ENCODE measurements around the gene ETFDH. TPM values are rescaled to one million over a fixed set of nuclear protein-coding genes. Genes with fewer than 3 reads are reported as not detected.

ETFDH gene
- total and polyA plus RNA-seq, 10 of the 15 experiments (the other 5 are each of a cell fraction or from before 2014, with no cell fraction given) = 10.9 to 30.4 (median 20.6) TPM

DNA sequence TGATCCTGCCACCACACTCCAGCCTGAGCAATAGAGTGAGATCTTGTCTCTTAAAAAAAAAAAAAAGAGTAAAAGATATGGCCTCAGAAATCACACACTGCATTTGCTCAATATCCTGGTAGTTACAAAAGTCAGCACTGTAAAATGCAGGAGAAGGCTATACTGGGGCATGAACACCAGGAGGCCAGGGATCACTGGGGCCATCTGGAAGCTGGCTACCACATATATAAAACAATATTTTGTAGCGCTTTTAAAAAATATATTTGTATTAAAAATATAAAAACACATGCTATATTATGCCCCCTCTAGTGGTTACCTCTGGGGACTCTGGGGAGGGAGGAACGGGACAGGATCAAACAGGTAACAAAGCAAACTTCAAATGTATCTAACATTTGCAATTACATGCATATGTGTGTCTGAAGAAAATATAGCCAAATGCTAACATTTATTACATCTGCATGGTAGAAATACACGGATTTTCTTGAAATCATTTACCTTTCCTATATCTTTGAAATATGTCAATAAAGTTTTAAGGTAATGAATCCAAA lies 4.4 kb upstream of the ETFDH start:
- Histone ChIP-seq H2AFZ (ENCODE audit: control insufficient read depth, low read depth, low read length) (no peak overlapping the region), H3K9me3 (replicated peaks; ENCODE audit: control insufficient read depth, insufficient read depth, low read length) (no peaks in the 10 kb centered on the region), H3K79me2 (ENCODE audit: control insufficient read depth, insufficient read depth, low read length) (peaks cover 33% of the 10 kb centered on the region), H3K36me3 (ENCODE audit: control insufficient read depth in 2 of 2, insufficient read depth in 2 of 2, low read length in 1 of 2) (peaks cover 0 to 6% of the 10 kb centered on the region in 2 experiments; a peak in 1 of 4 replicates), H3K27me3 (replicated peaks in 1 of 2; ENCODE audit: control insufficient read depth in 2 of 2, insufficient read depth in 2 of 2, low read length in 1 of 2) (no peaks in the 10 kb centered on the region), H3K4me2 (ENCODE audit: control insufficient read depth, insufficient read depth) (no peak overlapping the region), H3K9ac (ENCODE audit: control insufficient read depth, insufficient read depth, low read length) (no peak overlapping the region), H3K27ac (ENCODE audit: control insufficient read depth, insufficient read depth) (no peak overlapping the region), H3K4me1 (ENCODE audit: control insufficient read depth, insufficient read depth, low read length) (no peaks in the 10 kb centered on the region), H3K4me3 (no peak overlapping the region), H4K20me1 (ENCODE audit: control insufficient read depth, insufficient read depth) (no peaks in the 10 kb centered on the region)
- FAIRE-seq = no peak
- 66% methylated on average over 3 of the region's 3 CpGs for WGBS (ENCODE audit: insufficient coverage, insufficient replicate concordance, low lambda C conversion rate, missing lambda C conversion rate)
- TF ChIP-seq CHD2 (IDR thresholded peaks at IDR 0.05; ENCODE audit: borderline replicate concordance, low read depth, low read length) (no peak), RAD21 (IDR thresholded peaks at IDR 0.05; ENCODE audit: insufficient read depth, low read depth, low read length) (peak; percentile 29; the same call in 1 of the 2 replicates)
- TF ChIP-seq, protein P1, sequence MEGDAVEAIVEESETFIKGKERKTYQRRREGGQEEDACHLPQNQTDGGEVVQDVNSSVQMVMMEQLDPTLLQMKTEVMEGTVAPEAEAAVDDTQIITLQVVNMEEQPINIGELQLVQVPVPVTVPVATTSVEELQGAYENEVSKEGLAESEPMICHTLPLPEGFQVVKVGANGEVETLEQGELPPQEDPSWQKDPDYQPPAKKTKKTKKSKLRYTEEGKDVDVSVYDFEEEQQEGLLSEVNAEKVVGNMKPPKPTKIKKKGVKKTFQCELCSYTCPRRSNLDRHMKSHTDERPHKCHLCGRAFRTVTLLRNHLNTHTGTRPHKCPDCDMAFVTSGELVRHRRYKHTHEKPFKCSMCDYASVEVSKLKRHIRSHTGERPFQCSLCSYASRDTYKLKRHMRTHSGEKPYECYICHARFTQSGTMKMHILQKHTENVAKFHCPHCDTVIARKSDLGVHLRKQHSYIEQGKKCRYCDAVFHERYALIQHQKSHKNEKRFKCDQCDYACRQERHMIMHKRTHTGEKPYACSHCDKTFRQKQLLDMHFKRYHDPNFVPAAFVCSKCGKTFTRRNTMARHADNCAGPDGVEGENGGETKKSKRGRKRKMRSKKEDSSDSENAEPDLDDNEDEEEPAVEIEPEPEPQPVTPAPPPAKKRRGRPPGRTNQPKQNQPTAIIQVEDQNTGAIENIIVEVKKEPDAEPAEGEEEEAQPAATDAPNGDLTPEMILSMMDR (IDR thresholded peaks at IDR 0.05 in 2 of 3, conservative IDR thresholded peaks at IDR 0.05 in 1 of 3; ENCODE audit: control insufficient read depth in 2 of 3, extremely low read depth in 1 of 3, insufficient read depth in 1 of 3, low read depth in 3 of 3, low read length in 3 of 3) = peak; percentile 29 to 59 (median 58); a peak in 5 of 6 replicates
- TF ChIP-seq, protein P2, sequence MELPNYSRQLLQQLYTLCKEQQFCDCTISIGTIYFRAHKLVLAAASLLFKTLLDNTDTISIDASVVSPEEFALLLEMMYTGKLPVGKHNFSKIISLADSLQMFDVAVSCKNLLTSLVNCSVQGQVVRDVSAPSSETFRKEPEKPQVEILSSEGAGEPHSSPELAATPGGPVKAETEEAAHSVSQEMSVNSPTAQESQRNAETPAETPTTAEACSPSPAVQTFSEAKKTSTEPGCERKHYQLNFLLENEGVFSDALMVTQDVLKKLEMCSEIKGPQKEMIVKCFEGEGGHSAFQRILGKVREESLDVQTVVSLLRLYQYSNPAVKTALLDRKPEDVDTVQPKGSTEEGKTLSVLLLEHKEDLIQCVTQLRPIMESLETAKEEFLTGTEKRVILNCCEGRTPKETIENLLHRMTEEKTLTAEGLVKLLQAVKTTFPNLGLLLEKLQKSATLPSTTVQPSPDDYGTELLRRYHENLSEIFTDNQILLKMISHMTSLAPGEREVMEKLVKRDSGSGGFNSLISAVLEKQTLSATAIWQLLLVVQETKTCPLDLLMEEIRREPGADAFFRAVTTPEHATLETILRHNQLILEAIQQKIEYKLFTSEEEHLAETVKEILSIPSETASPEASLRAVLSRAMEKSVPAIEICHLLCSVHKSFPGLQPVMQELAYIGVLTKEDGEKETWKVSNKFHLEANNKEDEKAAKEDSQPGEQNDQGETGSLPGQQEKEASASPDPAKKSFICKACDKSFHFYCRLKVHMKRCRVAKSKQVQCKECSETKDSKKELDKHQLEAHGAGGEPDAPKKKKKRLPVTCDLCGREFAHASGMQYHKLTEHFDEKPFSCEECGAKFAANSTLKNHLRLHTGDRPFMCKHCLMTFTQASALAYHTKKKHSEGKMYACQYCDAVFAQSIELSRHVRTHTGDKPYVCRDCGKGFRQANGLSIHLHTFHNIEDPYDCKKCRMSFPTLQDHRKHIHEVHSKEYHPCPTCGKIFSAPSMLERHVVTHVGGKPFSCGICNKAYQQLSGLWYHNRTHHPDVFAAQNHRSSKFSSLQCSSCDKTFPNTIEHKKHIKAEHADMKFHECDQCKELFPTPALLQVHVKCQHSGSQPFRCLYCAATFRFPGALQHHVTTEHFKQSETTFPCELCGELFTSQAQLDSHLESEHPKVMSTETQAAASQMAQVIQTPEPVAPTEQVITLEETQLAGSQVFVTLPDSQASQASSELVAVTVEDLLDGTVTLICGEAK (IDR thresholded peaks at IDR 0.05; ENCODE audit: borderline replicate concordance) = peak; percentile 65; the same call in 1 of the 2 replicates
- RAD21 ChIA-PET (ENCODE audit: unreplicated experiment) = no interaction called here
- POLR2A ChIA-PET = no interaction called here
- intact Hi-C loops (cut with micrococcal nuclease; ENCODE audit: unreplicated experiment) (loop anchor here (2.0 kb wide), 2 partner anchors 435 to 779 kb away; partner anchors contain the start of gene RAPGEF2), in situ Hi-C loops (cut with MboI) (no loop called here)
- DNase-seq (ENCODE audit: low read depth, low spot score) = no peak
- CTCF ChIA-PET = interaction anchor here (0.6 to 1.0 kb wide), 3 partner anchors 46 to 409 kb away, joined by 3 read pairs; no protein-coding TSS in a partner anchor
- no peak for ATAC-seq
- BruUV-seq (replicated peaks) = no TSS peak
- SMC1A ChIA-PET (ENCODE audit: uncharacterized antibody, unreplicated experiment) = interaction anchor here (0.6 kb wide), 1 partner anchor 48 kb away, joined by 3 read pairs; no protein-coding TSS in a partner anchor

Measured in GM12878 (cell line).